Mammary microvascular endothelial cell (primary cell): ENCODE measurements around the gene MT1B. TPM values are rescaled to one million over a fixed set of nuclear protein-coding genes. Genes with fewer than 3 reads are reported as not detected.

Experiments
- total RNA-seq: library from RNA; depleted of rRNA; stranded (reverse); fragments of >200 nt; gene quantifications from 2 replicates; pipeline ENCODE4 v1.2.3, GENCODE V29; 2015

MT1B gene
- not detected in 2 replicates for total RNA-seq

GRCh38 chr16:56651586-56651985, at the start of gene MT1B:
TSS of gene MT1B (plus strand) at chr16:56651886. CDS start at chr16:56651954, 68 bp downstream.

GRCh38 chr16:56608043-56608875, 43.4 kb upstream of the MT1B start, which contains the start of gene MT2A:
TSS of gene MT2A (plus strand) at chr16:56608584. CDS start at chr16:56608656, 72 bp downstream.

GRCh38 chr16:56625140-56625942, 26.3 kb upstream of the MT1B start, which contains the start of gene MT1E:
TSS of gene MT1E (plus strand) at chr16:56625781. CDS start at chr16:56625852, 71 bp downstream.

GRCh38 chr16:56632156-56632847, 19.4 kb upstream of the MT1B start, which contains the start of gene MT1M:
TSS of gene MT1M (plus strand) at chr16:56632659. CDS start at chr16:56632732, 73 bp downstream.

GRCh38 chr16:56637814-56638750, 13.6 kb upstream of the MT1B start, which contains the start of gene MT1A:
TSS of gene MT1A (plus strand) at chr16:56638666. CDS start at chr16:56638739, 73 bp downstream.

GRCh38 chr16:56657555-56658326, 6.1 kb downstream of the MT1B start, which contains the start of gene MT1F:
TSS of gene MT1F (plus strand) at chr16:56657959. CDS start at chr16:56658059, 100 bp downstream.

GRCh38 chr16:56667581-56668571, 16.2 kb downstream of the MT1B start, which contains the start of gene MT1G:
TSS of gene MT1G (minus strand) at chr16:56668065. CDS start at chr16:56667993, 72 bp downstream.

GRCh38 chr16:56669005-56669839, 17.5 kb downstream of the MT1B start, which contains the start of gene MT1H:
TSS of gene MT1H (plus strand) at chr16:56669814. CDS start at chr16:56669885, 71 bp downstream.

GRCh38 chr16:56681939-56682702, 30.4 kb downstream of the MT1B start, which contains the start of gene MT1X:
TSS of gene MT1X (plus strand) at chr16:56682470. CDS start at chr16:56682541, 71 bp downstream.

Other genes starting within 250 kb of the MT1B start
- 101 and 102 TPM in 2 replicates for gene AMFR, start 226.3 kb upstream of the MT1B start, total RNA-seq
- gene NUDT21, start 200.6 kb upstream of the MT1B start, total RNA-seq, result 64.6 and 65.8 TPM in 2 replicates
- 51.6 and 54.3 TPM in 2 replicates for gene OGFOD1, start 200.3 kb upstream of the MT1B start, total RNA-seq
- 27.1 and 31.3 TPM in 2 replicates for gene BBS2, start 131.9 kb upstream of the MT1B start, total RNA-seq
- not detected in 2 replicates for gene MT4, start 86.8 kb upstream of the MT1B start, total RNA-seq
- not detected in 2 replicates for gene MT3, start 62.4 kb upstream of the MT1B start, total RNA-seq
- 575 and 702 TPM in 2 replicates for gene MT2A, start 43.3 kb upstream of the MT1B start, total RNA-seq
- gene MT1E, start 26.1 kb upstream of the MT1B start, total RNA-seq, result 230 and 306 TPM in 2 replicates
- 4.3 and 13.9 TPM in 2 replicates for gene MT1M, start 19.2 kb upstream of the MT1B start, total RNA-seq
- gene MT1A, start 13.2 kb upstream of the MT1B start, total RNA-seq, result 14.0 and 20.5 TPM in 2 replicates
- gene MT1F, start 6.1 kb downstream of the MT1B start, total RNA-seq, result 2.0 and 2.9 TPM in 2 replicates
- gene MT1G, start 16.2 kb downstream of the MT1B start, total RNA-seq, result 0.60 TPM in 1 of 2 replicates, not detected in the other
- gene MT1H, start 17.9 kb downstream of the MT1B start, total RNA-seq, result not detected in 2 replicates
- 22.9 and 26.2 TPM in 2 replicates for gene MT1X, start 30.6 kb downstream of the MT1B start, total RNA-seq
- 86.7 and 90.3 TPM in 2 replicates for gene NUP93, start 78.2 kb downstream of the MT1B start, total RNA-seq
- 0.20 TPM in 1 of 2 replicates, not detected in the other for gene SLC12A3, start 213.3 kb downstream of the MT1B start, total RNA-seq